GM19397 (cell line): ENCODE measurements around the gene ACSS2.
"Not testable (repeated sequence)": the region's sequence is repeated elsewhere in the genome, so short reads cannot be mapped to it uniquely, and the experiment has no call there.

Experiments
- ATAC-seq: cut with Tn5 transposase; IDR thresholded peaks from one replicate; pipeline ENCODE4 v1.9.1; 2021; ENCODE audit warnings: mild to moderate bottlenecking, moderate library complexity; ENCODE audit not compliant: unreplicated experiment

ACSS2 gene

GRCh38 chr20:34873583-34874093 lies 2.8 kb upstream of the ACSS2 start:
- ATAC-seq = no peak

DNA sequence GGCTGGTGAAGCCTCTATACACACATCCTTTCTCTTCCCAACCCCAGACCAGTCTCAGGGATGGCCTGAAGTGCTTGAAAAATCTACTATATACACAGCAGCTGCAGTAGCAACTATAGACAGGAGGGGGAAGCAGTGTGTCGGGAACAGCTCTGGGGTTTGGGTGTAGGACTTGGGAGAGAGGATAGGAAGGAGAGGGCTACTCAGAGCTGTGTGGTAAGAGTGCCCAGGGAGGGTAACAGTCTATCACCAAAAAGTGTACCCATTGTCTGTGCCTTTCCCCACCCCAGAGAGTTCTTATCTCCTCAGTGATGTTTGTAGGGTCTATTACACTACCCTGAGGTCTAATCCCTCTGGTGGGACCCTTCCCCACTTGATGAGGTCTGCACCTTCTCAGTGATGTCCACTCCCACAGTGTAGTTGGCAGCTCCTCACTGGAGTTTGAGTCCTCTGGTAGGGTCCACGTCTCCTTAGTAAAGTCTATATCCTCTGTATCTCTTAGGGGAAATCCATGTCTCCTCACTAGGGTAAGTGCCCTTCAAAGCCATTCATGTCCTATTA lies 2.2 kb upstream of the ACSS2 start:
- no peak for ATAC-seq

DNA sequence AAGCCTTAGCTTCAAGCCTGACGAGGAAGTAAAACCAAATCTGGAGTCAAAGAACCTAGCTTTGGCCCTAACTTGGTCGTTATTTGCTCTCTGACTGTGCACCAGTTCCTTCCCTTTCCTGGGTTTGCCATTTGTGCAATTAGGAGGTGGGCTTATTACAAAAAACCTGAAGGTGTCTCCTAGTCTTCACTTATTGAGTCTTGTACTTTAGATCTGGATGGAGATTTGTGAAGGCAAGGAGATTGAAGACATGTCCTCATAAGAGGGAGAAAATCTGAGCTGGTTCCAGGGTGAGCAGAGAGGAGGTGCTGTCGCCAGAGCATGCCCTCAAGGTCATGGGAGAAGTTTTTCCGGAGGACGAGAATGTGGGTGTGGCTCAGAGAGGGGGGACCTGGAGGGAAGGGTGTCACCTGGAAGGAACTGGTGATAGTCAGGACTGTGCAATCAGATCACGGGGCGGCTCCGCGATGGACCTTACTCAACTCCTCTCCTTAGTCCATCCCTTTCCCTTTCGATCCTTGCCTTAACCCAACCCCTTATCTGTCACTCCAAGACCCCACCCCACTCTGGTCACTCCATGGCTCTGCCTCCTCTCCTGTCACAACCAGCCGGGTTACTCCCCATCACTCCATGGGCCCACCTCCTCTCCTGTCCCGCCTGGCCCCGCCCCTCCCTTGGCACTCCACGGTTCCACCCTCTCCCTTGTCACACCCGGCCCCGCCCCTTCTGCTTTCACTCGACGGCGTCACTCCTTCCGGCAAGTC lies 588 bp upstream of the ACSS2 start:
- ATAC-seq = peak; percentile 59

DNA sequence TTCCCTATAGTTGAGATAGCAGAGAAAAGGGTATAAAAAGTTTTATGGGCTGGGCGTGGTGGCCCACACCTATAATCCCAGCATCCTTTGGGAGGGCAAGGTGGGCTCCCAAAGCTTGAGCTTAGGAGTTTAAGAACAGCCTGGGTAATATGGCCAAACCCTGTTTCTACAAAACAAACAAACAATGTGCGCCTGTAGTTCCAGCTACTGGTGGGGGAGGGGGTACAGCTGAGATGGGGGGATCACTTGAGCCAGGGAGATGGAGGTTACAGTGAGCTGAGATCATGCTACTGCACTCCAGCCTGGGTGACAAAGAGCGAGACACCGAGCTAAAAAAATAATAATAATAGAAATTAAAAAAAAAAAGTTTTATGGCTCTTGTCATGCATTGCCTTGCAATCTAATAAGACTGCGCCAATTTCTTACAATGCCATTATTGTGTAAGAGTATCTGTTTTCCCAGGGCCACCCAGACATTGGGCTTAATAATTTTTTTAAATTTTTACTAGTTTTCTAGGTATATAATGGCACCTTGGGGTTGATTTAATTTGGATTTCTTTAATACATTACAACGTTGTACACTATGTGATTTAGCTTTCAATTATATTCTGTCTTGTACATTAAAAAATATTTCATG lies 3.9 kb downstream of the ACSS2 start:
- no peak for ATAC-seq

DNA sequence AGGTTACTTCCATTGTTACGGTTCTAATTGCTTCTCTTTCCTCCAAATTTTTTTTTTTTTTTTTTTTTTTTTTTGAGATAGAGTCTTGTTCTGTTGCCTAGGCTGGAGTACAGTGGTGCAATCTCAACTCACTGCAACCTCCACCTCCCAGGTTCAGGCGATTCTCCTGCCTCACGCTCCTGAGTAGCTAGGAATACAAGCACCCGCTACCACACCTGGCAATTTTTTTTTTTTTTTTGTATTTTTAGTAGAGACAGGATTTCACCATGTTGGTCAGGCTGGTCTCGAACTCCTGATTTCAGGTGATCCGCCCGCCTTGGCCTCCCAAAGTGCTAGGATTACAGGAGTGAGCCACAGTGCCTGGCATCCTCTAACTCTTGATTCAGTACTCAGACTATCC lies 4.6 kb downstream of the ACSS2 start:
- not testable (repeated sequence) for ATAC-seq

GRCh38 chr20:34881689-34882088 lies 5.3 kb downstream of the ACSS2 start:
- ATAC-seq = no peak

GRCh38 chr20:34883087-34883688 lies 6.8 kb downstream of the ACSS2 start:
- no peak for ATAC-seq

DNA sequence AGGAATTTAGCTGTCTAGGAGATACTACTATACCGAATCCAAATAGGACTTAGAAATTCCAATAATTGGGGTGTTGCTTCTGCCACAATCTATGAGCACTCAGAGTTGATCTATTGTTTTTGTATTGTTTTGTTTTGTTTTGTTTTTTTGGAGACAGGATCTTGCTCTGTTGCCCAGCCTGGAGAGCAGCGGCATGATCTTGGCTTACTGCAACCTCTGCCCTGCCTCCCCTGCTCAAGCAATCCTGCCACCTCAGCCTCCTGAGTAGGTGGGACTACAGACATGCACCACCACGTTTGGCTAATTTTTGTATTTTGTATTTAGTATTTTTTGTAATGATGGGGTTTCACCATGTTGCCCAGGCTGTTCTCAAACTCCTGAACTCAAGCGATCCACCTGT lies 7.4 kb downstream of the ACSS2 start:
- no peak for ATAC-seq

DNA sequence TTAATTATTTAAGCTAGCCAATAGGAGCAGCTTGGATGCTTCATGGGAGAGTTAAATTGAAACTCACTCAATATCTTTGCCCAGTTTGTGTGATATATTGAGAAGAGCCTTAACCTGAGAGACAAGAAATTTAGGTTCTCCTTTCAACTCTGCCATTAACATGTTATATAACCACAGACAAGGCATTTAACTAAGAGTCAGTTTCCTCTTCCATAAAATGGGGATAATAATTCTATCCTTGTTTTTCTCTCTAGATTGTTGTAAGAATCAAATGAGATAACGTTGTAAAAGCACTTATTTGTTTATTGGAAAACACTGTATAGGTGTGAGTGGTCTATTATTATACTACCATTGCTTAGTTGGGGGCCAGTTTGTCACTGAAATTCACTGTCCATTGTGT lies 7.8 kb downstream of the ACSS2 start:
- ATAC-seq = no peak

DNA sequence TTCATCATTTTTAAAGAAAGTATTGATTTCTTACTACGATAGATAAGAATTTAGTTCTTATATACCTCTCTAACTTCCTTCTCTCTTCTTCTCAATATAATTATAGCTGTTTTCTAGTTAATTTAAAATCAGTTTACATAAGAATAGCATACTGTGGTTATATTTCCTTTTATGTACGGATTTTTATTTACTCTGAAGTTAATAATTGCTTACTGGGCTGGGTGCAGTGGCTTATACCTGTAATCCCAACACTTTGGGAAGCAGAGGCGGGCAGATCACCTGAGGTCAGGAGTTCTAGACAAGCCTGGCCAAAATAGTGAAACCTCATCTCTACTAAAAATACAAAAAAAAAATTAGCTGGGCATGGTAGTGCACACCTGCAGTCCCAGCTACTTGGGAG lies 9.7 kb downstream of the ACSS2 start:
- ATAC-seq = no peak

GRCh38 chr20:34887023-34887422 lies 10.6 kb downstream of the ACSS2 start:
- no peak for ATAC-seq

GRCh38 chr20:34888468-34888867 lies 12.1 kb downstream of the ACSS2 start:
- no peak for ATAC-seq

GRCh38 chr20:34891166-34892062 lies 15.0 kb downstream of the ACSS2 start:
- ATAC-seq = no peak

- no peak for ATAC-seq
Observed at GRCh38 chr20:34892671-34893070, 16.3 kb downstream of the ACSS2 start.

- ATAC-seq = no peak
Observed at GRCh38 chr20:34894723-34895122, 18.3 kb downstream of the ACSS2 start.

- ATAC-seq = no peak
Observed at GRCh38 chr20:34895465-34895864, 19.1 kb downstream of the ACSS2 start.

GRCh38 chr20:34896086-34896621 lies 19.7 kb downstream of the ACSS2 start:
- ATAC-seq = no peak

- not testable (repeated sequence) for ATAC-seq
Observed at GRCh38 chr20:34898129-34898528, 21.7 kb downstream of the ACSS2 start.

GRCh38 chr20:34898731-34899130 lies 22.3 kb downstream of the ACSS2 start:
- not testable (repeated sequence) for ATAC-seq

DNA sequence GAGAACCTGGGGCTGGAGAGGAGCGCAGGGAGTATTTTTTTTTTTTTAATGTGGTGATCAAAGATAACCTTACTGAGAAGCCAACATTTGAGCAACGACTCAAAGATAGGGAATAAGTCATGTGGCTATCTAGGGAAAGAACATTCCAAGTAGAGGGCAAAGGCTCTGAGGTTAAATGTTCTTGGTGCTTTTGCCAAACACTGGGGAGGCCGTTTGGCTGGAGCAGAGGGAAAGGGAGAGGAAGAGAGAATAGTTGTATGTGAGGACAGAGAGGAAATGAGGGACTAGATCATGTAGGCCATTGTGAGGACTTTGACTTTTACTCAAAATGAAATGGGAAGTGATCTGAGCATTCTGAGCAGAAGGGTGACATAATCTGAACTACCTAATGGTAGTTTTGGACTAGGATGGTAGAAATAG lies 27.8 kb downstream of the ACSS2 start:
- no peak for ATAC-seq
